Suprapubic skin (tissue), 4 donors: ENCODE data around the gene OR51E1. TPM values are rescaled to one million over a fixed set of nuclear protein-coding genes. Genes with fewer than 3 reads are reported as not detected.

Source experiments
- DNase-seq, 2 donors: peaks; one replicate each; pipeline ENCODE4 v3.0.0-alpha.2; 2019; ENCODE audit warnings: low spot score in 2 of 2
- H3K27ac ChIP-seq: fragments of 200-600 bp; sonication (generic); one replicate; pipeline ENCODE4 v1.5.1; 2019
- H3K27me3 ChIP-seq: fragments of 200-600 bp; sonication (generic); one replicate; pipeline ENCODE4 v1.5.1; 2019
- H3K36me3 ChIP-seq: fragments of 200-600 bp; sonication (generic); one replicate; pipeline ENCODE4 v1.5.1; 2019
- H3K4me1 ChIP-seq: fragments of 200-600 bp; sonication (generic); one replicate; pipeline ENCODE4 v1.5.1; 2019
- H3K4me3 ChIP-seq: fragments of 200-600 bp; sonication (generic); one replicate; pipeline ENCODE4 v1.5.1; 2019; ENCODE audit warnings: mild to moderate bottlenecking
- H3K9me3 ChIP-seq: fragments of 200-600 bp; sonication (generic); one replicate; pipeline ENCODE4 v1.5.1; 2019
- CTCF ChIP-seq, 2 donors: fragments of 200-600 bp in 1 of 2; fragments of 450-650 bp in 1 of 2; sonication (generic) in 1 of 2; IDR thresholded peaks; one replicate each; pipeline ENCODE4 v1.5.1; 2016 to 2019; ENCODE audit warnings: antibody characterized with exemption in 2 of 2, mild to moderate bottlenecking in 1 of 2, moderate library complexity in 1 of 2
- EP300 ChIP-seq: sonication (generic); formaldehyde crosslinking; IDR thresholded peaks from one replicate; pipeline ENCODE4 v1.6.1; 2017; ENCODE audit warnings: antibody characterized with exemption
- POLR2A ChIP-seq, 2 donors: fragments of 450-650 bp; IDR thresholded peaks; one replicate each; pipeline ENCODE4 v1.6.1; 2017; ENCODE audit warnings: antibody characterized with exemption in 2 of 2, mild to moderate bottlenecking in 2 of 2, moderate library complexity in 2 of 2
- POLR2AphosphoS5 ChIP-seq, 3 donors: sonication (generic); formaldehyde crosslinking; IDR thresholded peaks; one replicate each; pipeline ENCODE4 v1.6.1; 2017; ENCODE audit warnings: antibody characterized with exemption in 3 of 3
- WGBS: methylation state at CpG from one replicate; pipeline ENCODE4 v1.1.5; 2018; 5-methylcytosine and 5-hydroxymethylcytosine counted together
- total RNA-seq, 4 donors: library from RNA; depleted of rRNA; stranded (reverse); fragments of >200 nt; gene quantifications; one replicate each; pipeline ENCODE4 v1.1.0, GENCODE V29; 2016

OR51E1 gene
- total RNA-seq, 4 donors from 2014 or later: 0.24 to 0.34 TPM; not detected in 2

- no peak overlapping the region for H3K27ac ChIP-seq
- no peak overlapping the region for H3K4me3 ChIP-seq
- no peak for DNase-seq
- H3K27me3 ChIP-seq: no peaks in the 10 kb centered on the region
- H3K4me1 ChIP-seq: no peaks in the 10 kb centered on the region
- no peaks in the 10 kb centered on the region for H3K9me3 ChIP-seq
- no peaks in the 10 kb centered on the region for H3K36me3 ChIP-seq
- no peak for TF ChIP-seq EP300
- no peak for TF ChIP-seq CTCF (IDR thresholded peaks at IDR 0.05)
- TF ChIP-seq POLR2A (IDR thresholded peaks at IDR 0.05): no peak
- no peak for TF ChIP-seq POLR2AphosphoS5 (IDR thresholded peaks at IDR 0.05)
- WGBS: 78% methylated on average over 2 of the region's 2 CpGs
These were observed 34.2 kb downstream of the OR51E1 start for GRCh38 chr11:4677948-4678347.

- Histone ChIP-seq H3K9me3 (no peaks in the 10 kb centered on the region), H3K36me3 (no peaks in the 10 kb centered on the region), H3K4me3 (no peak overlapping the region), H3K27ac (no peak overlapping the region), H3K27me3 (no peaks in the 10 kb centered on the region), H3K4me1 (no peaks in the 10 kb centered on the region)
- TF ChIP-seq CTCF (IDR thresholded peaks at IDR 0.05) (no peak), POLR2A (IDR thresholded peaks at IDR 0.05) (no peak), POLR2AphosphoS5 (IDR thresholded peaks at IDR 0.05) (no peak), EP300 (no peak)
- no peak for DNase-seq
- WGBS: 40% methylated on average over 3 of the region's 3 CpGs
These were observed 36.6 kb downstream of the OR51E1 start for GRCh38 chr11:4680341-4680740.

- no peak for TF ChIP-seq POLR2A (IDR thresholded peaks at IDR 0.05)
- no peak for TF ChIP-seq POLR2AphosphoS5 (IDR thresholded peaks at IDR 0.05)
- no peak for TF ChIP-seq CTCF (IDR thresholded peaks at IDR 0.05)
- TF ChIP-seq EP300: no peak
- Histone ChIP-seq H3K4me3 (no peak overlapping the region), H3K27me3 (no peaks in the 10 kb centered on the region), H3K27ac (no peak overlapping the region), H3K36me3 (no peaks in the 10 kb centered on the region), H3K4me1 (no peaks in the 10 kb centered on the region), H3K9me3 (no peaks in the 10 kb centered on the region)
- no peak for DNase-seq
- 53% methylated on average over 2 of the region's 2 CpGs for WGBS
These were observed 39.0 kb downstream of the OR51E1 start for GRCh38 chr11:4682623-4683419.

GRCh38 chr11:4684631-4685285 lies 41.0 kb downstream of the OR51E1 start:
- Histone ChIP-seq H3K36me3 (no peaks in the 10 kb centered on the region), H3K4me3 (no peak overlapping the region), H3K27me3 (no peaks in the 10 kb centered on the region), H3K27ac (no peak overlapping the region), H3K9me3 (no peaks in the 10 kb centered on the region), H3K4me1 (no peaks in the 10 kb centered on the region)
- TF ChIP-seq EP300: no peak
- TF ChIP-seq POLR2A (IDR thresholded peaks at IDR 0.05): no peak
- no peak for TF ChIP-seq POLR2AphosphoS5 (IDR thresholded peaks at IDR 0.05)
- no peak for TF ChIP-seq CTCF (IDR thresholded peaks at IDR 0.05)
- WGBS: 68% methylated on average over 3 of the region's 3 CpGs
- DNase-seq: no peak

- no peak for DNase-seq
- 30% methylated on average over 1 of the region's 1 CpG for WGBS
- H3K9me3 ChIP-seq: no peaks in the 10 kb centered on the region
- no peak overlapping the region for H3K27ac ChIP-seq
- no peaks in the 10 kb centered on the region for H3K4me1 ChIP-seq
- H3K27me3 ChIP-seq: no peaks in the 10 kb centered on the region
- no peak overlapping the region for H3K4me3 ChIP-seq
- no peak for TF ChIP-seq POLR2A (IDR thresholded peaks at IDR 0.05)
- H3K36me3 ChIP-seq: no peaks in the 10 kb centered on the region
These were observed 51.7 kb downstream of the OR51E1 start for GRCh38 chr11:4695442-4695841.
